Neutrophil (primary cell): ENCODE measurements around the gene WDR70.

Source experiments
- H3K27ac ChIP-seq: fragments of 200-600 bp; sonication (generic); 2 replicates; pipeline ENCODE4 v1.5.1; 2016; ENCODE audit warnings: mild to moderate bottlenecking, moderate library complexity
- H3K27me3 ChIP-seq: fragments of 200-600 bp; sonication (generic); 2 replicates; pipeline ENCODE4 v1.6.0; 2016; ENCODE audit warnings: mild to moderate bottlenecking
- H3K36me3 ChIP-seq: fragments of 200-600 bp; sonication (generic); 2 replicates; pipeline ENCODE4 v1.5.1; 2017
- H3K4me1 ChIP-seq, 2 experiments: fragments of 200-600 bp in 1 of 2; sonication (generic) in 1 of 2; 1 replicate in 1 of 2; 2 replicates in 1 of 2; pipeline versions ENCODE4 v1.5.1 to v1.6.1; 2013 to 2016; ENCODE audit warnings: low read depth in 1 of 2, low read length in 1 of 2, mild to moderate bottlenecking in 1 of 2, moderate library complexity in 1 of 2; ENCODE audit not compliant: control insufficient read depth in 1 of 2, insufficient read depth in 1 of 2
- H3K4me3 ChIP-seq, 2 experiments: fragments of 200-600 bp in 1 of 2; sonication (generic) in 1 of 2; 1 replicate in 1 of 2; 2 replicates in 1 of 2; pipeline ENCODE4 v1.5.1; 2013 to 2016; ENCODE audit warnings: low read depth in 1 of 2, low read length in 1 of 2, mild to moderate bottlenecking in 1 of 2, moderate library complexity in 1 of 2
- H3K9me3 ChIP-seq: fragments of 200-600 bp; sonication (generic); 2 replicates; pipeline ENCODE4 v1.5.1; 2016
- CTCF ChIP-seq: fragments of 200-600 bp; sonication (generic); IDR thresholded peaks from 2 replicates; pipeline ENCODE4 v1.5.1; 2016; ENCODE audit warnings: antibody characterized with exemption

Gene WDR70

GRCh38 chr5:37736397-37736796 lies 357.3 kb downstream of the WDR70 start:
- Histone ChIP-seq H3K27ac (no peak overlapping the region), H3K9me3 (no peaks in the 10 kb centered on the region), H3K4me1 (no peaks in the 10 kb centered on the region), H3K36me3 (no peaks in the 10 kb centered on the region), H3K27me3 (no peaks in the 10 kb centered on the region), H3K4me3 (no peak overlapping the region)
- TF ChIP-seq CTCF, result no peak

- Histone ChIP-seq H3K4me1 (no peaks in the 10 kb centered on the region), H3K4me3 (no peak overlapping the region), H3K9me3 (no peaks in the 10 kb centered on the region), H3K27ac (no peak overlapping the region), H3K27me3 (no peaks in the 10 kb centered on the region), H3K36me3 (no peaks in the 10 kb centered on the region)
- no peak for TF ChIP-seq CTCF
Observed at GRCh38 chr5:37737326-37738056, 358.4 kb downstream of the WDR70 start.

- H3K27me3 ChIP-seq, result no peaks in the 10 kb centered on the region
- no peak for TF ChIP-seq CTCF
- H3K4me3 ChIP-seq, result no peak overlapping the region
- H3K9me3 ChIP-seq, result no peaks in the 10 kb centered on the region
- H3K27ac ChIP-seq, result no peak overlapping the region
- no peaks in the 10 kb centered on the region for H3K4me1 ChIP-seq
- no peaks in the 10 kb centered on the region for H3K36me3 ChIP-seq
Observed at GRCh38 chr5:37738057-37738691, 359.1 kb downstream of the WDR70 start.

GRCh38 chr5:37738865-37739488 lies 359.9 kb downstream of the WDR70 start:
- H3K36me3 ChIP-seq, result no peaks in the 10 kb centered on the region
- H3K27ac ChIP-seq, result no peak overlapping the region
- H3K4me3 ChIP-seq, result no peak overlapping the region
- TF ChIP-seq CTCF, result no peak
- no peaks in the 10 kb centered on the region for H3K27me3 ChIP-seq
- no peaks in the 10 kb centered on the region for H3K4me1 ChIP-seq
- H3K9me3 ChIP-seq, result no peaks in the 10 kb centered on the region

GRCh38 chr5:37739817-37740261 lies 360.7 kb downstream of the WDR70 start:
- H3K9me3 ChIP-seq, result no peaks in the 10 kb centered on the region
- no peak for TF ChIP-seq CTCF
- no peaks in the 10 kb centered on the region for H3K36me3 ChIP-seq
- no peaks in the 10 kb centered on the region for H3K27me3 ChIP-seq
- H3K27ac ChIP-seq, result no peak overlapping the region
- H3K4me1 ChIP-seq, result no peaks in the 10 kb centered on the region
- H3K4me3 ChIP-seq, result no peak overlapping the region
